Ascending aorta (tissue), 2 donors: ENCODE data around the gene C5orf15. TPM values are rescaled to one million over a fixed set of nuclear protein-coding genes. Genes with fewer than 3 reads are reported as not detected.
"Not testable (repeated sequence)": the region's sequence is repeated elsewhere in the genome, so short reads cannot be mapped to it uniquely, and the experiment has no call there.

ENCODE experiments used
- DNase-seq, 2 donors: peaks; one replicate each; pipeline ENCODE4 v3.0.0-alpha.2; 2019; ENCODE audit warnings: low spot score in 2 of 2
- H3K27ac ChIP-seq, 2 donors: fragments of 200-600 bp; sonication (generic); one replicate each; pipeline ENCODE4 v1.5.1; 2016 to 2017; ENCODE audit warnings: mild to moderate bottlenecking in 1 of 2
- H3K27me3 ChIP-seq: fragments of 200-600 bp; sonication (generic); one replicate; pipeline ENCODE4 v1.5.1; 2017
- H3K36me3 ChIP-seq, 2 donors: fragments of 200-600 bp; sonication (generic); one replicate each; pipeline ENCODE4 v1.5.1; 2016
- H3K4me1 ChIP-seq, 2 donors: fragments of 200-600 bp; sonication (generic); one replicate each; pipeline ENCODE4 v1.5.1; 2016 to 2017; ENCODE audit warnings: mild to moderate bottlenecking in 1 of 2
- H3K4me3 ChIP-seq, 2 donors: fragments of 200-600 bp; sonication (generic); one replicate each; pipeline ENCODE4 v1.5.1; 2016 to 2017; ENCODE audit warnings: mild to moderate bottlenecking in 1 of 2
- H3K9me3 ChIP-seq, 2 donors: fragments of 200-600 bp; sonication (generic); one replicate each; pipeline ENCODE4 v1.5.1; 2016
- CTCF ChIP-seq, 3 experiments: fragments of 200-600 bp in 2 of 3; fragments of 450-650 bp in 1 of 3; sonication (generic) in 2 of 3; IDR thresholded peaks; one replicate each; pipeline ENCODE4 v1.5.1; 2016 to 2019; ENCODE audit warnings: antibody characterized with exemption in 3 of 3, mild to moderate bottlenecking in 1 of 3, moderate library complexity in 1 of 3
- intact Hi-C: fragments of 100-400 bp; cut with DNase I; formaldehyde crosslinking; loops from one replicate; pipeline ENCODE4 v1.15.1; 2023
- total RNA-seq: library from RNA; depleted of rRNA; stranded (reverse); fragments of >200 nt; gene quantifications from one replicate; pipeline ENCODE4 v1.1.0, GENCODE V29; 2016

C5orf15 gene
- total RNA-seq, 1 donor from 2014 or later, result 177 TPM

GRCh38 chr5:133981714-133982113 lies 13.3 kb upstream of the C5orf15 start:
- Histone ChIP-seq H3K4me3 (no peak overlapping the region), H3K4me1 (no peaks in the 10 kb centered on the region), H3K27me3 (no peaks in the 10 kb centered on the region), H3K36me3 (peaks cover 57 to 67% of the 10 kb centered on the region in 2 donors), H3K27ac (no peak overlapping the region), H3K9me3 (no peaks in the 10 kb centered on the region)
- intact Hi-C loops, result no loop called here
- DNase-seq, result no peak
- no peak for TF ChIP-seq CTCF (IDR thresholded peaks at IDR 0.05)

GRCh38 chr5:133980652-133981051 lies 12.2 kb upstream of the C5orf15 start:
- H3K4me1 ChIP-seq, result no peaks in the 10 kb centered on the region
- intact Hi-C loops, result no loop called here
- TF ChIP-seq CTCF (IDR thresholded peaks at IDR 0.05), result no peak
- H3K27ac ChIP-seq, result no peak overlapping the region
- H3K36me3 ChIP-seq, result peaks cover 59 to 70% of the 10 kb centered on the region in 2 donors
- H3K27me3 ChIP-seq, result no peaks in the 10 kb centered on the region
- no peak overlapping the region for H3K4me3 ChIP-seq
- H3K9me3 ChIP-seq, result no peaks in the 10 kb centered on the region
- no peak for DNase-seq

GRCh38 chr5:133978943-133979342 lies 10.5 kb upstream of the C5orf15 start:
- Histone ChIP-seq H3K4me3 (no peak overlapping the region), H3K36me3 (peaks cover 65 to 77% of the 10 kb centered on the region in 2 donors), H3K27me3 (no peaks in the 10 kb centered on the region), H3K9me3 (no peaks in the 10 kb centered on the region), H3K4me1 (no peaks in the 10 kb centered on the region), H3K27ac (no peak overlapping the region)
- no peak for TF ChIP-seq CTCF (IDR thresholded peaks at IDR 0.05)
- no peak for DNase-seq
- intact Hi-C loops, result no loop called here

GRCh38 chr5:133977858-133978257 lies 9.4 kb upstream of the C5orf15 start:
- intact Hi-C loops, result no loop called here
- TF ChIP-seq CTCF (IDR thresholded peaks at IDR 0.05), result no peak
- Histone ChIP-seq H3K27me3 (no peaks in the 10 kb centered on the region), H3K27ac (no peak overlapping the region), H3K4me1 (no peaks in the 10 kb centered on the region), H3K4me3 (no peak overlapping the region), H3K9me3 (no peaks in the 10 kb centered on the region), H3K36me3 (peaks cover 67 to 84% of the 10 kb centered on the region in 2 donors)
- DNase-seq, result no peak

GRCh38 chr5:133977161-133977787 lies 8.8 kb upstream of the C5orf15 start:
- no peak for DNase-seq
- no peaks in the 10 kb centered on the region for H3K27me3 ChIP-seq
- H3K36me3 ChIP-seq, result peaks cover 61 to 82% of the 10 kb centered on the region in 2 donors
- no peak overlapping the region for H3K4me3 ChIP-seq
- intact Hi-C loops, result no loop called here
- TF ChIP-seq CTCF (IDR thresholded peaks at IDR 0.05), result no peak
- H3K4me1 ChIP-seq, result no peaks in the 10 kb centered on the region
- no peaks in the 10 kb centered on the region for H3K9me3 ChIP-seq
- H3K27ac ChIP-seq, result no peak overlapping the region

- H3K4me1 ChIP-seq, DNase-seq, H3K27me3 ChIP-seq, H3K9me3 ChIP-seq, H3K27ac ChIP-seq, H3K4me3 ChIP-seq, intact Hi-C loops: not testable (repeated sequence)
- peaks cover 45 to 65% of the 10 kb centered on the region in 2 donors for H3K36me3 ChIP-seq
Observed at GRCh38 chr5:133975546-133975945, 7.1 kb upstream of the C5orf15 start.
